Glutamatergic neuron (in vitro differentiated cells): Measurements from ENCODE around the gene CHST9. TPM values are rescaled to one million over a fixed set of nuclear protein-coding genes. Genes with fewer than 3 reads are reported as not detected.

ENCODE experiments used
- DNase-seq: peaks from one replicate; pipeline ENCODE4 v3.0.0; 2022
- H3K27ac Mint-ChIP-seq: one replicate; pipeline ENCODE4 v1.8.0; 2020; ENCODE audit warnings: mild to moderate bottlenecking, mixed read lengths, inconsistent platforms; ENCODE audit not compliant: unreplicated experiment
- H3K27me3 Mint-ChIP-seq: one replicate; pipeline ENCODE4 v1.8.0; 2020; ENCODE audit warnings: mild to moderate bottlenecking, moderate library complexity, mixed read lengths, inconsistent platforms; ENCODE audit not compliant: unreplicated experiment
- H3K36me3 Mint-ChIP-seq: one replicate; pipeline ENCODE4 v1.8.0; 2020; ENCODE audit warnings: mild to moderate bottlenecking, mixed read lengths, inconsistent platforms; ENCODE audit not compliant: unreplicated experiment
- H3K4me1 Mint-ChIP-seq: one replicate; pipeline ENCODE4 v1.8.0; 2020; ENCODE audit warnings: mild to moderate bottlenecking, low read depth, mixed read lengths, inconsistent platforms; ENCODE audit not compliant: unreplicated experiment
- H3K4me3 Mint-ChIP-seq: one replicate; pipeline ENCODE4 v1.8.0; 2020; ENCODE audit warnings: mild to moderate bottlenecking, mixed read lengths, inconsistent platforms; ENCODE audit not compliant: unreplicated experiment
- H3K9me3 Mint-ChIP-seq: one replicate; pipeline ENCODE4 v1.8.0; 2020; ENCODE audit warnings: mild to moderate bottlenecking, moderate library complexity, mixed read lengths, inconsistent platforms; ENCODE audit not compliant: unreplicated experiment
- total RNA-seq: library from RNA; stranded (reverse); fragmentation: NEBNext Ultra II Directional; extraction: Animal tissue kit (Norgen Biotek cat#: 25700); gene quantifications from one replicate; pipeline ENCODE4 v1.2.1, GENCODE V29; 2021; ENCODE audit not compliant: unreplicated experiment
- TF ChIP-seq, protein P1 (sequence below): fragments of 200-600 bp; sonication (generic); IDR thresholded peaks from one replicate; pipeline ENCODE4 v1.5.0; 2021; ENCODE audit not compliant: partially characterized antibody, unreplicated experiment

CHST9 gene
- total RNA-seq, 1 donor from 2014 or later, result not detected

- Mint-ChIP-seq H3K27me3 (no peaks in the 10 kb centered on the region), H3K4me3 (no peak overlapping the region), H3K36me3 (no peaks in the 10 kb centered on the region), H3K9me3 (no peaks in the 10 kb centered on the region), H3K27ac (no peak overlapping the region), H3K4me1 (no peaks in the 10 kb centered on the region)
- TF ChIP-seq, protein P1, sequence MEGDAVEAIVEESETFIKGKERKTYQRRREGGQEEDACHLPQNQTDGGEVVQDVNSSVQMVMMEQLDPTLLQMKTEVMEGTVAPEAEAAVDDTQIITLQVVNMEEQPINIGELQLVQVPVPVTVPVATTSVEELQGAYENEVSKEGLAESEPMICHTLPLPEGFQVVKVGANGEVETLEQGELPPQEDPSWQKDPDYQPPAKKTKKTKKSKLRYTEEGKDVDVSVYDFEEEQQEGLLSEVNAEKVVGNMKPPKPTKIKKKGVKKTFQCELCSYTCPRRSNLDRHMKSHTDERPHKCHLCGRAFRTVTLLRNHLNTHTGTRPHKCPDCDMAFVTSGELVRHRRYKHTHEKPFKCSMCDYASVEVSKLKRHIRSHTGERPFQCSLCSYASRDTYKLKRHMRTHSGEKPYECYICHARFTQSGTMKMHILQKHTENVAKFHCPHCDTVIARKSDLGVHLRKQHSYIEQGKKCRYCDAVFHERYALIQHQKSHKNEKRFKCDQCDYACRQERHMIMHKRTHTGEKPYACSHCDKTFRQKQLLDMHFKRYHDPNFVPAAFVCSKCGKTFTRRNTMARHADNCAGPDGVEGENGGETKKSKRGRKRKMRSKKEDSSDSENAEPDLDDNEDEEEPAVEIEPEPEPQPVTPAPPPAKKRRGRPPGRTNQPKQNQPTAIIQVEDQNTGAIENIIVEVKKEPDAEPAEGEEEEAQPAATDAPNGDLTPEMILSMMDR, result no peak
- no peak for DNase-seq
Observed at GRCh38 chr18:26960911-26961310, 224.2 kb downstream of the CHST9 start.

DNA sequence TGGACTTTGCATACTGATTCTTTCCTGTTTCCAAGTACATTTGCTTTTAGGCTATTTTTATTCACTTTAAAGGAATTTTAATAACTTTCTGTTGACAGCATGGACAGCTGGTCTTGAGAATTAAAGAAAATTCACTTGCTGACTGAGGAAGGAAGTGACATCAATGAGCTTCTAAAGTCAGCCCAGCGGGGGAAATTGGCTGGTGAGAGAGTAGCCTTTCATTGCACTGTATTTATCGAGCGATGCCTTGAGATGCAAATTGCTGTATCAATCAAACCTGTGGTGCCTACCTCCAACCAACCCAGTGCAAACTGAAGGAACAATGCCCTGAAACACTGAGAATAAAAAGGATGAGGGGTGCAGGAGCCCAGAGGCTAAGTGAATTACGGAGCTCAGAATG is 228.2 kb downstream of the CHST9 start:
- Mint-ChIP-seq H3K4me1 (no peaks in the 10 kb centered on the region), H3K9me3 (no peaks in the 10 kb centered on the region), H3K4me3 (no peak overlapping the region), H3K36me3 (no peaks in the 10 kb centered on the region), H3K27me3 (no peaks in the 10 kb centered on the region), H3K27ac (no peak overlapping the region)
- DNase-seq, result no peak
- TF ChIP-seq, protein P1, result no peak

DNA sequence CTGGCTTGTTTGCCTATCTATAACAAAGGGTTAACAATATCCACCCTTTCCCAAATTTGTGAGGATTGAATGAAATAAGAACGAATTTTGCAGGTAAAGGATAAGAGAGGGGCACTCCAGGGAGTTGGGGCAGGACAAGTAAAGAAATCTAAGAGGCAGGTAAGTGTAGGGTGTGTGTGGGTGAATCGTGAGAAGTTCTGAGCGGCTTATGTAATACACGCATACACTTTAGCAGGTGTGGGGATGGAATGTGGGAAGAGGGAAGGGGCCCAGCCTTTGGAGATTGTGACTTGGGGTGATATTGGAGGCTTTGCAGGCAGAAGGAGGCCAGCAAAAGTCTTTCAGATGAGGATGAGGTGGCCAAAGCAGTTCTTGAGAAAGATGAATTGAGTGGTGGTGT is 236.4 kb downstream of the CHST9 start:
- TF ChIP-seq, protein P1, result no peak
- H3K4me3 Mint-ChIP-seq, result no peak overlapping the region
- H3K4me1 Mint-ChIP-seq, result no peaks in the 10 kb centered on the region
- no peak overlapping the region for H3K27ac Mint-ChIP-seq
- H3K9me3 Mint-ChIP-seq, result peaks cover 6% of the 10 kb centered on the region
- peaks cover 4% of the 10 kb centered on the region for H3K27me3 Mint-ChIP-seq
- H3K36me3 Mint-ChIP-seq, result peaks cover 4% of the 10 kb centered on the region
- DNase-seq, result no peak

DNA sequence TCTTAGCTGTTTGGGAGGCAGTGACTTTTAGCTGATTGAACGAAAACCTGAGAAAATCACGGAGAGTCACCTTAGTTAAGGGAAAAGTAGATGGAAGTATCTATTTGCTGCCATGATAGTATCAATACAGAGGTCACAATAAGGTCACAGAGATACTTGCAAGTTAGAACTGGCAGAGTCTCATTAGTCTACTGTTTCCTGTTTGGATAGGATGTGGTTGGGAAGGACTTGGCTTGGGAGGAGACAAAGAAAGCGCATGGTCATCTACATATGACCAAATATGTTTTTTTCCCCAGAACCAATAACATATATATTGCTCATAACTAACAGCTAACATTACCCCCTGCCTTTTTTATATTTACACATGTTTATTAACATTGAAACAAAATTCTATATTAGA is 241.2 kb downstream of the CHST9 start:
- peaks cover 4% of the 10 kb centered on the region for H3K36me3 Mint-ChIP-seq
- no peak overlapping the region for H3K27ac Mint-ChIP-seq
- H3K4me3 Mint-ChIP-seq, result no peak overlapping the region
- DNase-seq, result no peak
- peaks cover 4% of the 10 kb centered on the region for H3K27me3 Mint-ChIP-seq
- peaks cover 6% of the 10 kb centered on the region for H3K9me3 Mint-ChIP-seq
- no peaks in the 10 kb centered on the region for H3K4me1 Mint-ChIP-seq
- TF ChIP-seq, protein P1, result no peak

DNA sequence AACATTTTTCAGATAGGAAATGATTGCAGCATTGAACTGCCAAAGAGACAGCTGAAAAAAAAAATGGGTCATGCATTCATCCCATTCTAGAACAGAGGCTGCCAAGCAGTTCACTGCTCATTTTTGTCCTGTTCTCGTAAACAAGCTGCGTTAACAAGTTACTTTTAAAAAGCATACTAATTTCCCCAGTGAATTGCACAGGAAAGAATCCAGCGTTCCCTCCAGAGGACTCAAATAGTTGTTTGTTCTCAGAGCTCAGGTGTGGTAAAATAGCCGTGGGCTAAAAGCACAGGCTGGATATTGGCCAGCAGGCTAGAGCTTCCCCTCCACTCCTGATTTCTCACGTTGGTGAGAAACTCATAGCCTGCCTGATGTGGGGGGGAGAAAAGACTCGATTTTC is 243.5 kb downstream of the CHST9 start:
- DNase-seq, result no peak
- Mint-ChIP-seq H3K4me1 (no peaks in the 10 kb centered on the region), H3K27ac (no peak overlapping the region), H3K36me3 (peaks cover 4% of the 10 kb centered on the region), H3K9me3 (no peaks in the 10 kb centered on the region), H3K4me3 (no peak overlapping the region), H3K27me3 (no peaks in the 10 kb centered on the region)
- TF ChIP-seq, protein P1, result no peak
